ENCODE results near the gene PRDX3. TPM values are rescaled to one million over a fixed set of nuclear protein-coding genes. Genes with fewer than 3 reads are reported as not detected.

PRDX3 gene
- total and polyA plus RNA-seq, 2 of the 4 experiments (the other 2 are of a cell fraction), result 169 to 187 TPM

DNA sequence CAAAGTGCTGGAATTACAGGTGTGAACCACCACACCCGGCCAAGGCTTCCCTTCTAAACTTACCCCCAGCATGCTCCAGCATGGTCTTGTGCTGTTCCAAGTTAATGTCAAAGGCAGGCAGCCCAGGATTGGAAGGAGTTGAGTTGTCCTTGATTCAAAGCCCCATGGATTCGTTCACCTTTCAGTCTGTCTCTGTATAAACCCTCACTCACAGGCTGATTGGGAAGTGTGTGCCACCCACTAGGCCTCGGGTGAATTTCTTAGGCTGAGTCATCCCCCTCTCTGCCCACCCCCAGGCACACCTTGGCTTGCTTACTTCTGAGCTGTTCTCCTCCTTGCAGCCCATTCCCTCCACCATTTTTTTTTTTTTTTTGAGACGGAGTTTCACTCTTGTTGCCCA lies 13.3 kb upstream of the PRDX3 start:
- peak overlapping the region; percentile 74 for H2BK20ac ChIP-seq (ENCODE audit: low read depth, low read length)
- H4K5ac ChIP-seq (ENCODE audit: low read depth, low read length), result no peak overlapping the region
- no peak overlapping the region for H3K27ac ChIP-seq (ENCODE audit: insufficient read depth, low read length)
- H3K9me1 ChIP-seq (ENCODE audit: insufficient read depth, low read length), result no peaks in the 10 kb centered on the region; the same call in 1 of the 2 replicates
- no peaks in the 10 kb centered on the region for H3K27me3 ChIP-seq (ENCODE audit: control insufficient read depth, insufficient read depth, low read length)
- H3K4me1 ChIP-seq (ENCODE audit: control insufficient read depth, insufficient read depth, low read length), result 0 out of 2 replicates have a peak, but pooled peaks cover 4% of the 10 kb centered on the region
- peak overlapping the region; percentile 34; the same call in 1 of the 3 replicates for H2BK15ac ChIP-seq (ENCODE audit: low read depth, low read length)
- H4K8ac ChIP-seq (ENCODE audit: low read depth in 2 of 2, low read length in 2 of 2), result no peak overlapping the region
- peak overlapping the region; percentile 67 for H2AFZ ChIP-seq (replicated peaks; ENCODE audit: low read length, poor library complexity)
- no peak overlapping the region for H3K4me2 ChIP-seq (ENCODE audit: low read depth, low read length)
- H3K9me3 ChIP-seq (ENCODE audit: control insufficient read depth, insufficient read depth, low read length), result peaks cover 2% of the 10 kb centered on the region; the same call in 1 of the 2 replicates
- H3K4me3 ChIP-seq (ENCODE audit: insufficient read depth, low read depth, low read length), result no peak overlapping the region
- intact Hi-C loops (cut with micrococcal nuclease), result no loop called here
- peak overlapping the region; percentile 17 for H2AK5ac ChIP-seq (ENCODE audit: low read depth, low read length)
- no peak for ATAC-seq (ENCODE audit: low read depth)
- no peak overlapping the region for H3K9ac ChIP-seq (ENCODE audit: low read depth, low read length)
- WGBS, 2 experiments (ENCODE audit: extremely low coverage in 2 of 2, insufficient read length in 1 of 2), result no CpG with 5 or more reads among the region's 4 CpGs
- no peak overlapping the region for H3K56ac ChIP-seq (ENCODE audit: extremely low read depth, insufficient read depth, low read length)
- no peak overlapping the region for H3K18ac ChIP-seq (ENCODE audit: low read depth, low read length)
- H2BK5ac ChIP-seq (ENCODE audit: low read depth, low read length, poor library complexity, severe bottlenecking), result no peak overlapping the region
- no peak overlapping the region for H3K14ac ChIP-seq (replicated peaks; ENCODE audit: low read depth, low read length)
- H3K4ac ChIP-seq (ENCODE audit: low read depth, low read length), result peak overlapping the region; percentile 60
- dilution Hi-C loops (cut with HindIII; ENCODE audit: low sequenced_read_pairs, unreplicated experiment), result no loop called here
- ChIA-PET POLR2A (ENCODE audit: unreplicated experiment) (interaction anchor here (0.6 kb wide), 1 partner anchor 116 kb away, joined by 4 read pairs; no protein-coding TSS in a partner anchor), CTCF (interaction anchor here (0.7 kb wide), 1 partner anchor 105 kb away, joined by 3 read pairs; no protein-coding TSS in a partner anchor)
- no peak overlapping the region for H2AK9ac ChIP-seq (replicated peaks; ENCODE audit: low read depth, low read length, poor library complexity)
- in situ Hi-C loops (cut with MboI; ENCODE audit: low sequenced_read_pairs), result loop anchor here (25.0 kb wide), 2 partner anchors 455 to 670 kb away; partner anchors contain the start of gene MCMBP
- no peaks in the 10 kb centered on the region for H3K79me1 ChIP-seq (ENCODE audit: low read depth in 1 of 2, low read length in 2 of 2)
- no peaks in the 10 kb centered on the region for H3K36me3 ChIP-seq (ENCODE audit: control insufficient read depth, insufficient read depth, low read length)
- H4K20me1 ChIP-seq (ENCODE audit: insufficient read depth, low read length), result peaks cover 7% of the 10 kb centered on the region; the same call in 1 of the 2 replicates
- no TSS peak for BruUV-seq (replicated peaks)
- DNase-seq, result no peak
- TF ChIP-seq CHD1 (IDR thresholded peaks at IDR 0.05; ENCODE audit: low read depth, low read length), result no peak
- TF ChIP-seq SMC3 (IDR thresholded peaks at IDR 0.05; ENCODE audit: low read depth, low read length), result no peak
- no peak for TF ChIP-seq ELK1 (IDR thresholded peaks at IDR 0.05; ENCODE audit: borderline replicate concordance, low read depth, low read length)
- H3K23ac ChIP-seq (ENCODE audit: low read depth, low read length), result no peak overlapping the region
- peak overlapping the region; percentile 10; the same call in 1 of the 2 replicates for H2BK120ac ChIP-seq (ENCODE audit: low read depth, low read length)
- H4K91ac ChIP-seq (ENCODE audit: insufficient read depth, low read depth, low read length), result peak overlapping the region; percentile 32
